Adrenal gland (tissue), 5 donors: Measurements from ENCODE around the gene SIVA1.

Experiments
- POLR2A ChIP-seq, 2 donors: fragments of 450-650 bp; IDR thresholded peaks; one replicate each; pipeline ENCODE4 v1.6.1; 2017; ENCODE audit warnings: antibody characterized with exemption in 2 of 2, mild to moderate bottlenecking in 2 of 2, moderate library complexity in 1 of 2
- TF ChIP-seq, protein P1 (sequence below), 6 experiments: fragments of 450-650 bp in 4 of 6; fragments of 200-600 bp in 2 of 6; sonication (generic) in 1 of 6; IDR thresholded peaks; 1 replicate in 5 of 6; 2 replicates in 1 of 6; pipeline versions ENCODE4 v1.5.1 to v1.8.0; 2016 to 2021; ENCODE audit warnings: antibody characterized with exemption in 6 of 6, mild to moderate bottlenecking in 2 of 6, moderate library complexity in 1 of 6
- donor health status: DM: no; HTN: no; CAD: no.

DNA sequence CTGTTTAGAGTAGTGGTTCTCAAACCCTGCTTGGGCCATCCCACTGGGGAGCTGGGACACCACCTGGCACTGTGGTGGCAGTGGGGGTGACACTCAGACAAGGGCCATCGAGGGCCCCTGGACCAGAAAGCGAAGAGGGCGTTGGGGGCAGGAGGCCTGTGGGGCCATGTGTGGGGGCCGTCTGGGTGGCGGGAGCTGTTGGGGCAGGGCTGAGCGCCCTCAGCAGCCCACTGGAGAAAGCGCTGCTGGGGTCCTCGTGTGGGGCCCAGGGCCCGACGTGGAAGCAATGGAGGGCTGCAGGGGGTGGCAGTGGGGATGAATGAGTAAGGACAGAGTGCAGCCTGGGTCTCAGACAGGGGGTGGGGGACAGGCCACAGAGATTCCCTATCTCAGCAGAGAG is 34.8 kb upstream of the SIVA1 start:
- TF ChIP-seq POLR2A (IDR thresholded peaks at IDR 0.05), result no peak
- TF ChIP-seq, protein P1, sequence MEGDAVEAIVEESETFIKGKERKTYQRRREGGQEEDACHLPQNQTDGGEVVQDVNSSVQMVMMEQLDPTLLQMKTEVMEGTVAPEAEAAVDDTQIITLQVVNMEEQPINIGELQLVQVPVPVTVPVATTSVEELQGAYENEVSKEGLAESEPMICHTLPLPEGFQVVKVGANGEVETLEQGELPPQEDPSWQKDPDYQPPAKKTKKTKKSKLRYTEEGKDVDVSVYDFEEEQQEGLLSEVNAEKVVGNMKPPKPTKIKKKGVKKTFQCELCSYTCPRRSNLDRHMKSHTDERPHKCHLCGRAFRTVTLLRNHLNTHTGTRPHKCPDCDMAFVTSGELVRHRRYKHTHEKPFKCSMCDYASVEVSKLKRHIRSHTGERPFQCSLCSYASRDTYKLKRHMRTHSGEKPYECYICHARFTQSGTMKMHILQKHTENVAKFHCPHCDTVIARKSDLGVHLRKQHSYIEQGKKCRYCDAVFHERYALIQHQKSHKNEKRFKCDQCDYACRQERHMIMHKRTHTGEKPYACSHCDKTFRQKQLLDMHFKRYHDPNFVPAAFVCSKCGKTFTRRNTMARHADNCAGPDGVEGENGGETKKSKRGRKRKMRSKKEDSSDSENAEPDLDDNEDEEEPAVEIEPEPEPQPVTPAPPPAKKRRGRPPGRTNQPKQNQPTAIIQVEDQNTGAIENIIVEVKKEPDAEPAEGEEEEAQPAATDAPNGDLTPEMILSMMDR (IDR thresholded peaks at IDR 0.05), result no peak
